ENCODE measurements around the gene TCP11. TPM values are rescaled to one million over a fixed set of nuclear protein-coding genes. Genes with fewer than 3 reads are reported as not detected.

Gene TCP11
- total and polyA plus RNA-seq, 4 donors: 0.05 to 0.19 TPM; not detected in 2

DNA sequence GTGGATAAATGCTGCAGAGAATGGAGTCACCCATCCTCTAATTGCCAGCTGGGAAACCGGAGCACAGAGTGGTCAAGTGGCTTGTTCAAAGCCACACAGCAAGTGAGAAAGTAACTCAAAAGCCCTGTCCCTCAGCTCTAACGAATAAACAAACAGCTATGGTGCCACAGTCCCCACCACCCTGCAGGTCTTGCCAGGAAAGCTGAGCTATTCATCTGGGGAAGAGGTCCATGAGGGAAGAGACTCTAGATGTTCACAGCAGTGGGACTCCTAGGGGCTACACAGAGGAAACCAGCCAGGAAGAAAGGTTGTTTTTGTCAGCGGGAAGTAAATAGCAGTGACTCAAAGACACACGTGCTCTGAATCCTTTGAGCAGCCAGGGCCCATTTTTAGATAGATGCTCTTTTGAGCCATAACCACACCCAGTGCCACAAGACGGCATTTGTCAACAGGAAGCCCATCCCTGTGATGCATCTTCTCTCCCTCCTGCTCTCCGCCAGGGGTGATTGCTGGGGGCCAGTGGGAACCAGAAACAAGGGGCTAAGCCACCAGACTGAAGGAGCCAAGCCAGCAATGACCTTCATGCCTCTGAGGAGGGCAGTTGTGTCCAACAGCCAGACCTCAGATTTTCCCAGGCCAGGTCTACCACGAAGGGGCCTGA, 32.4 kb upstream of the TCP11 start:
- Histone ChIP-seq H3K27me3 (ENCODE audit: control insufficient read depth in 4 of 4, insufficient read depth in 4 of 4, low read length in 3 of 4) (no peaks in the 10 kb centered on the region), H3K9me3 (ENCODE audit: control insufficient read depth in 4 of 4, low read length in 3 of 4) (no peaks in the 10 kb centered on the region), H3K4me1 (ENCODE audit: control insufficient read depth in 4 of 4, insufficient read depth in 4 of 4, low read length in 3 of 4) (no peaks in the 10 kb centered on the region), H3K4me3 (ENCODE audit: low read depth in 1 of 3, low read length in 3 of 3) (no peak overlapping the region), H3K36me3 (ENCODE audit: control insufficient read depth in 4 of 4, insufficient read depth in 3 of 4, low read depth in 1 of 4, low read length in 3 of 4) (no peaks in the 10 kb centered on the region), H3K9ac (ENCODE audit: low read depth in 1 of 2, low read length in 2 of 2) (no peak overlapping the region), H3K27ac (ENCODE audit: low read depth in 1 of 2, low read length in 2 of 2) (no peak overlapping the region)
- 81% methylated on average over 7 of the region's 7 CpGs for WGBS
- DNase-seq (ENCODE audit: low spot score): no peak
- TF ChIP-seq SP1 (IDR thresholded peaks at IDR 0.05): no peak
- TF ChIP-seq EGR1 (IDR thresholded peaks at IDR 0.05; ENCODE audit: low read depth in 2 of 2): no peak
- TF ChIP-seq YY1 (IDR thresholded peaks at IDR 0.05): no peak
- TF ChIP-seq, protein P1, sequence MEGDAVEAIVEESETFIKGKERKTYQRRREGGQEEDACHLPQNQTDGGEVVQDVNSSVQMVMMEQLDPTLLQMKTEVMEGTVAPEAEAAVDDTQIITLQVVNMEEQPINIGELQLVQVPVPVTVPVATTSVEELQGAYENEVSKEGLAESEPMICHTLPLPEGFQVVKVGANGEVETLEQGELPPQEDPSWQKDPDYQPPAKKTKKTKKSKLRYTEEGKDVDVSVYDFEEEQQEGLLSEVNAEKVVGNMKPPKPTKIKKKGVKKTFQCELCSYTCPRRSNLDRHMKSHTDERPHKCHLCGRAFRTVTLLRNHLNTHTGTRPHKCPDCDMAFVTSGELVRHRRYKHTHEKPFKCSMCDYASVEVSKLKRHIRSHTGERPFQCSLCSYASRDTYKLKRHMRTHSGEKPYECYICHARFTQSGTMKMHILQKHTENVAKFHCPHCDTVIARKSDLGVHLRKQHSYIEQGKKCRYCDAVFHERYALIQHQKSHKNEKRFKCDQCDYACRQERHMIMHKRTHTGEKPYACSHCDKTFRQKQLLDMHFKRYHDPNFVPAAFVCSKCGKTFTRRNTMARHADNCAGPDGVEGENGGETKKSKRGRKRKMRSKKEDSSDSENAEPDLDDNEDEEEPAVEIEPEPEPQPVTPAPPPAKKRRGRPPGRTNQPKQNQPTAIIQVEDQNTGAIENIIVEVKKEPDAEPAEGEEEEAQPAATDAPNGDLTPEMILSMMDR (IDR thresholded peaks at IDR 0.05; ENCODE audit: low read depth, low read length, missing input control): no peak
- TF ChIP-seq TAF1 (conservative IDR thresholded peaks at IDR 0.05): no peak

DNA sequence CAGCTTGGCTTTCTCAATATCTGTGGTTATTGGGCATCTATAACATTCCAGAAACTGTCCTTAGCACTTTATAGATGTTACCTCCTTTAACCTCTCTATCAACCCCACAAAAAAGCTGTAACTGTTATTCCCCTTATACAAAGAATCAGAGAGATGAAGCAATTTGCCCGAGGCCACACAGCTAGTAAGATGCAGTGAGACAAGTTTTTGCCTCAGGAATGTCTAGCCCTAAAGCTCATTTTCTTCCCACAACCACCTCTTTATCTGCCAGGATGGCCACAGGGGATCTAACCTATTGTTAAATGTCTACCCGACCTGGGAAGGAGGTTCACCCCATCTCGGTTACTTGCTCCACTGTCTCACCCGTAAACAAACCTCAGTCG, 31.9 kb upstream of the TCP11 start:
- Histone ChIP-seq H3K27ac (ENCODE audit: low read depth in 1 of 2, low read length in 2 of 2) (no peak overlapping the region), H3K9ac (ENCODE audit: low read depth in 1 of 2, low read length in 2 of 2) (no peak overlapping the region), H3K9me3 (ENCODE audit: control insufficient read depth in 4 of 4, low read length in 3 of 4) (no peaks in the 10 kb centered on the region), H3K4me3 (ENCODE audit: low read depth in 1 of 3, low read length in 3 of 3) (no peak overlapping the region), H3K36me3 (ENCODE audit: control insufficient read depth in 4 of 4, insufficient read depth in 3 of 4, low read depth in 1 of 4, low read length in 3 of 4) (no peaks in the 10 kb centered on the region), H3K27me3 (ENCODE audit: control insufficient read depth in 4 of 4, insufficient read depth in 4 of 4, low read length in 3 of 4) (no peaks in the 10 kb centered on the region), H3K4me1 (ENCODE audit: control insufficient read depth in 4 of 4, insufficient read depth in 4 of 4, low read length in 3 of 4) (no peaks in the 10 kb centered on the region)
- WGBS: 84% methylated on average over 5 of the region's 5 CpGs
- TF ChIP-seq RXRA (IDR thresholded peaks at IDR 0.05) (no peak), EGR1 (IDR thresholded peaks at IDR 0.05; ENCODE audit: low read depth in 2 of 2) (no peak), HNF4G (IDR thresholded peaks at IDR 0.05) (no peak), JUND (IDR thresholded peaks at IDR 0.05) (no peak), HNF4A (conservative IDR thresholded peaks at IDR 0.05) (no peak), YY1 (IDR thresholded peaks at IDR 0.05) (no peak), FOXA1 (IDR thresholded peaks at IDR 0.05) (no peak), RAD21 (IDR thresholded peaks at IDR 0.05) (no peak), NR2F2 (IDR thresholded peaks at IDR 0.05) (no peak), FOXA2 (IDR thresholded peaks at IDR 0.05) (no peak), TAF1 (conservative IDR thresholded peaks at IDR 0.05) (no peak)
- TF ChIP-seq, protein P2, sequence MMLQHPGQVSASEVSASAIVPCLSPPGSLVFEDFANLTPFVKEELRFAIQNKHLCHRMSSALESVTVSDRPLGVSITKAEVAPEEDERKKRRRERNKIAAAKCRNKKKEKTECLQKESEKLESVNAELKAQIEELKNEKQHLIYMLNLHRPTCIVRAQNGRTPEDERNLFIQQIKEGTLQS (IDR thresholded peaks at IDR 0.05): no peak
- TF ChIP-seq, protein P1 (IDR thresholded peaks at IDR 0.05; ENCODE audit: low read depth, low read length, missing input control): no peak
- TF ChIP-seq, protein P3, sequence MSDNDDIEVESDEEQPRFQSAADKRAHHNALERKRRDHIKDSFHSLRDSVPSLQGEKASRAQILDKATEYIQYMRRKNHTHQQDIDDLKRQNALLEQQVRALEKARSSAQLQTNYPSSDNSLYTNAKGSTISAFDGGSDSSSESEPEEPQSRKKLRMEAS (IDR thresholded peaks at IDR 0.05): no peak
- TF ChIP-seq, protein P4, sequence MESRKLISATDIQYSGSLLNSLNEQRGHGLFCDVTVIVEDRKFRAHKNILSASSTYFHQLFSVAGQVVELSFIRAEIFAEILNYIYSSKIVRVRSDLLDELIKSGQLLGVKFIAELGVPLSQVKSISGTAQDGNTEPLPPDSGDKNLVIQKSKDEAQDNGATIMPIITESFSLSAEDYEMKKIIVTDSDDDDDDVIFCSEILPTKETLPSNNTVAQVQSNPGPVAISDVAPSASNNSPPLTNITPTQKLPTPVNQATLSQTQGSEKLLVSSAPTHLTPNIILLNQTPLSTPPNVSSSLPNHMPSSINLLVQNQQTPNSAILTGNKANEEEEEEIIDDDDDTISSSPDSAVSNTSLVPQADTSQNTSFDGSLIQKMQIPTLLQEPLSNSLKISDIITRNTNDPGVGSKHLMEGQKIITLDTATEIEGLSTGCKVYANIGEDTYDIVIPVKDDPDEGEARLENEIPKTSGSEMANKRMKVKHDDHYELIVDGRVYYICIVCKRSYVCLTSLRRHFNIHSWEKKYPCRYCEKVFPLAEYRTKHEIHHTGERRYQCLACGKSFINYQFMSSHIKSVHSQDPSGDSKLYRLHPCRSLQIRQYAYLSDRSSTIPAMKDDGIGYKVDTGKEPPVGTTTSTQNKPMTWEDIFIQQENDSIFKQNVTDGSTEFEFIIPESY (IDR thresholded peaks at IDR 0.05): no peak
- DNase-seq (ENCODE audit: low spot score): no peak
